Testis (tissue), 2 donors: ENCODE results near the gene GABARAP.

Source experiments
- POLR2A ChIP-seq: fragments of 450-650 bp; IDR thresholded peaks from one replicate; pipeline ENCODE4 v1.6.1; 2017; ENCODE audit warnings: antibody characterized with exemption, mild to moderate bottlenecking, moderate library complexity
- TF ChIP-seq, protein P1 (sequence below), 3 experiments: fragments of 450-650 bp in 2 of 3; fragments of 200-600 bp in 1 of 3; sonication (generic) in 1 of 3; IDR thresholded peaks; one replicate each; pipeline ENCODE4 v1.5.1; 2016 to 2019; ENCODE audit warnings: antibody characterized with exemption in 3 of 3, mild to moderate bottlenecking in 2 of 3, moderate library complexity in 1 of 3

DNA sequence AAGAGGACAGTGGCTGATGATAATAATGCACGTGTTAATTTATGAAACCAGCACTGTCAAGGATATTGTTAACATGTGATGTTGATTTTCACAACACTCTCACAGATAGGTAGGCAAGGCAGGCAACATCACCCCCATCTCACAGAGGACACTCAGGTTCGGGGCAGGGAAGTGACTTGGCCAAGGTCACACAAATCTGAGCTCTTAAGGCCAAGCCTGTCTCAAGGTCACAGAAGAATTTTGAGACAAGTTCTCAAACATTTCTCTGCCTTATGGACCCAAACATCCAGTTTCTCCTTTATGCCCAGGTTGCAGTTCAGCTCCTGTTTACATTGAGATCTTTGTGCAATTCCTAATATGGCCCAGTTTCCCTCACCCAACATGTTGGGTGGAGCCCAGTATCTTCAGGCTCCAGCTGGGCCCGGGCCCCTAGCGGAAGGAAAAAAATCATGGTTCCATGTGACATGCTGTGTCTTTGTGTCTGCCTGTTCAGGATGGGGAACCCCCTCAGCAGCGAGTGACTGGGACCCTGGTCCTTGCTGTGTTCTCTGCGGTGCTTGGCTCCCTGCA lies 40.6 kb upstream of the GABARAP start:
- TF ChIP-seq POLR2A: no peak
- TF ChIP-seq, protein P1, sequence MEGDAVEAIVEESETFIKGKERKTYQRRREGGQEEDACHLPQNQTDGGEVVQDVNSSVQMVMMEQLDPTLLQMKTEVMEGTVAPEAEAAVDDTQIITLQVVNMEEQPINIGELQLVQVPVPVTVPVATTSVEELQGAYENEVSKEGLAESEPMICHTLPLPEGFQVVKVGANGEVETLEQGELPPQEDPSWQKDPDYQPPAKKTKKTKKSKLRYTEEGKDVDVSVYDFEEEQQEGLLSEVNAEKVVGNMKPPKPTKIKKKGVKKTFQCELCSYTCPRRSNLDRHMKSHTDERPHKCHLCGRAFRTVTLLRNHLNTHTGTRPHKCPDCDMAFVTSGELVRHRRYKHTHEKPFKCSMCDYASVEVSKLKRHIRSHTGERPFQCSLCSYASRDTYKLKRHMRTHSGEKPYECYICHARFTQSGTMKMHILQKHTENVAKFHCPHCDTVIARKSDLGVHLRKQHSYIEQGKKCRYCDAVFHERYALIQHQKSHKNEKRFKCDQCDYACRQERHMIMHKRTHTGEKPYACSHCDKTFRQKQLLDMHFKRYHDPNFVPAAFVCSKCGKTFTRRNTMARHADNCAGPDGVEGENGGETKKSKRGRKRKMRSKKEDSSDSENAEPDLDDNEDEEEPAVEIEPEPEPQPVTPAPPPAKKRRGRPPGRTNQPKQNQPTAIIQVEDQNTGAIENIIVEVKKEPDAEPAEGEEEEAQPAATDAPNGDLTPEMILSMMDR (IDR thresholded peaks at IDR 0.05): no peak
